ENCODE data around the gene ATP5PO.
A peak's percentile ranks its signal among the peaks of the same experiment; 100 is the strongest.
"Not testable (repeated sequence)": the region's sequence is repeated elsewhere in the genome, so short reads cannot be mapped to it uniquely, and the experiment has no call there.

ATP5PO gene

DNA sequence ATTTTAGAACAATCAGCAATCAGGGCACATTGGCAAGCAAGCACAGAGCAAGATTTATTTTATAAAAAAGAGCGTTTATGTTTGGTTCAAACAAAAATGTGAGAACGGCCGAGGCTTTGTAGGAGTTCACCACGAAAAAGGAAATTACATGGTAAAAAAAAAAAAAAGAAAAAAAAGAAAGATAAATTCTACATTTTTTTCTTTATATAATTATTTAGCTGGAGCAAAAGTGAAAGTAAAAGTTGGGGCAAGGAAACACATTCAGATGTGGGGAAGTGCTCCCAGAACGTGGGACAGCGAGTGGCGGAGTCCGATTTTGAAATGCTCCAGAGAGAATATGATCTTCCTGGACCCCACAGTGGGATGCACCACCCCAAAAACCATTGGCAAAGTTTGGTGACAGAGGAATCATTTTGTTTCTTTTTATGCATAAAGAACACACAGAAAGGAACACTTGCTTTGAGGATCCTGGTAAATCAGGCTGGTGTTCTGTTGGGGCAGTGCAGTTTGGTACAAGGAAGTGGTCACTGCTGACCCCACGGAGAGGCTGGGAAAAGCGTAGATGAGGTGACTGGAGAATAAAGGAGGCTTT is 16.3 kb upstream of the ATP5PO start:
- no peak for DNase-seq (ENCODE audit: insufficient read length, low spot score)
- TF ChIP-seq CTCF (IDR thresholded peaks at IDR 0.05; ENCODE audit: insufficient read depth, missing control alignments) = no peak
- no peak for FAIRE-seq

- not testable (repeated sequence) for DNase-seq (ENCODE audit: insufficient read length, low spot score); FAIRE-seq
Observed at GRCh38 chr21:33931052-33931798, 15.6 kb upstream of the ATP5PO start.

DNA sequence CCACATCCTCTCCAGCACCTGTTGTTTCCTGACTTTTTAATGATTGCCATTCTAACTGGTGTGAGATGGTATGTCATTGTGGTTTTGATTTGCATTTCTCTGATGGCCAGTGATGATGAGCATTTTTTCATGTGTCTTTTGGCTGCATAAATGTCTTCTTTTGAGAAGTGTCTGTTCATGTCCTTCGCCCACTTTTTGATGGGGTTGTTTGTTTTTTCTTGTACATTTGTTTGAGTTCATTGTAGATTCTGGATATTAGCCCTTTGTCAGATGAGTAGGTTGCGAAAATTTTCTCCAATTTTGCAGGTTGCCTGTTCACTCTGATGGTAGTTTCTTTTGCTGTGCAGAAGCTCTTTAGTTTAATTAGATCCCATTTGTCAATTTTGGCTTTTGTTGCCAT is 10.6 kb upstream of the ATP5PO start:
- FAIRE-seq; DNase-seq (ENCODE audit: insufficient read length, low spot score): not testable (repeated sequence)

GRCh38 chr21:33924766-33925100 is 9.1 kb upstream of the ATP5PO start:
- TF ChIP-seq CTCF (IDR thresholded peaks at IDR 0.05; ENCODE audit: insufficient read depth, missing control alignments) = no peak
- DNase-seq (ENCODE audit: insufficient read length, low spot score) = no peak
- FAIRE-seq = no peak

DNA sequence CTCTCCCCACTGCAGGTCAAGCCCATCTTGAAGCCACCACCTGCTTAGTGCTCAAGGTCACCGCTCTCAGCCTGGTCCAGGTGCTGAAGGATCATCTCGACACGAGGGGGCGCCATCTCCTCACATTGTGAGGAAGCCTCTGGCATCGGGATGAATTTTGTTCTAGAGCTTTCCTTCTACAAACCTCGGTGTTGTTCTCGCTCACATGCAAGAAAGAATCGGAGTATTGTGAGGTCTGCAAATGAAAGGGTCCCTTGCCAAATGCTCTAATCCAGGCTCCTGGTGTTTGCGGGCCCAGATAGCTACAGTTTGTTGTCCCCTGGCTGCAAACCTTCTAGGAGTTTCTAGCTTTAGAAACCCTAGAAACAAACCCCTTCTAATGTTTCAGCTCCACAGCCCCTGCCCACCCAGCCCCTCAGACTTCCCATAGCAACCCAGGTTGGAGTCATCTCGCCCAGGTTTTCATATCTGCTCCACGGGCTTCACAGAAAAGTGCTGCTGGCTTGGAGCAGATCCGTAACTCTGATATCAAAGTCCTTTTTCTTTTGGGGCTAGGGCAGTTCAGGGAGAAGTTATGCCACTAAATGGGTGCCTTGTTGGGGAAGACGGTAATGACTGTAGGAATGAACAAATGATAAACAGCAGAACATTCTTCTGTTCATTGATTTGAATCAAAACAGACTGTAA is 8.6 kb upstream of the ATP5PO start:
- DNase-seq (ENCODE audit: insufficient read length, low spot score) (peak; percentile 55), FAIRE-seq (no peak)
- TF ChIP-seq CTCF (IDR thresholded peaks at IDR 0.05; ENCODE audit: insufficient read depth, missing control alignments) = peak; percentile 90

DNA sequence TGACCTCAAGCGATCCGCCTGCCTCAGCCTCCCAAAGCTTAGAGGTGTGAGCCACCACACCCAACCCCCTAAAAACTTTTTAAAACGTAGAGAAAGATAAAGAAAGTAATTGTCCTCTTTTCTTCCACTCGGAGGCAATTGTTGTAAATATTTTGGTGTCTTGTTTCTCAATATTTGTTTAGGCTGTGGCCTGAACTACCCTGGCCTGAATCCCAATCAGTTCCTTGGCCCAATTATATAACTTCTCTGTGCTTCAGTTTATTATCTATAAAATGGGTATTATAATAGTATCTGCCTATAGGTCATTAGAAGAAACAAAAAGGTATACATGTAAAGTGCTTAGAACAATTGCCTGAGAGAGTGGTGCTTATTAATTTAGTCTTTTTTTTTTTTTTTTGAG is 1.8 kb upstream of the ATP5PO start:
- FAIRE-seq (no peak), DNase-seq (ENCODE audit: insufficient read length, low spot score) (no peak)
- no peak for TF ChIP-seq CTCF (IDR thresholded peaks at IDR 0.05; ENCODE audit: insufficient read depth, missing control alignments)

- DNase-seq (ENCODE audit: insufficient read length, low spot score) (no peak), FAIRE-seq (no peak)
- no peak for TF ChIP-seq CTCF (IDR thresholded peaks at IDR 0.05; ENCODE audit: insufficient read depth, missing control alignments)
Observed at GRCh38 chr21:33916200-33916567, 580 bp upstream of the ATP5PO start.

DNA sequence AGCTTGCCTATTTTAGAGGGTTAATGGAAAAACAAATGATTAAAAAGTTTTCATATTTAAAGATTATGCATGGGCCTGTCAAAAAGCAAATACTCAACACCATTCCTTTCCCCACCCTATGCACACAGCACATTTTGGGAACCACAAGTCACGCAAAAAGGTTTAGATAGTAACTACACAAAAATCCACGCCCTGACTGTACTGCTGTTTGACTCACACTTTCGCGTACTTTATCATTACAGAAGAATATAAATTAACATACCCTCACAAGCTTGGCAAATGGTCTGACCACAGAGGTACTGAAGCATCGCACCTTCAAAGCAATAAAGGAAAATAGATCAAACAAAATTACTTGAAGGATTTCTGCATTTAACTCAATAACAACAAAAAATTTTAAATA is 1.4 kb downstream of the ATP5PO start:
- DNase-seq (ENCODE audit: insufficient read length, low spot score) = no peak
- no peak for FAIRE-seq
- TF ChIP-seq CTCF (IDR thresholded peaks at IDR 0.05; ENCODE audit: insufficient read depth, missing control alignments) = no peak

All from D721Med (cell line).